ENCODE results near the gene OPHN1. TPM values are rescaled to one million over a fixed set of nuclear protein-coding genes. Genes with fewer than 3 reads are reported as not detected.
A peak's percentile ranks its signal among the peaks of the same experiment; 100 is the strongest.

The OPHN1 gene
- total RNA-seq, 1 donor from 2014 or later = 3.7 TPM

DNA sequence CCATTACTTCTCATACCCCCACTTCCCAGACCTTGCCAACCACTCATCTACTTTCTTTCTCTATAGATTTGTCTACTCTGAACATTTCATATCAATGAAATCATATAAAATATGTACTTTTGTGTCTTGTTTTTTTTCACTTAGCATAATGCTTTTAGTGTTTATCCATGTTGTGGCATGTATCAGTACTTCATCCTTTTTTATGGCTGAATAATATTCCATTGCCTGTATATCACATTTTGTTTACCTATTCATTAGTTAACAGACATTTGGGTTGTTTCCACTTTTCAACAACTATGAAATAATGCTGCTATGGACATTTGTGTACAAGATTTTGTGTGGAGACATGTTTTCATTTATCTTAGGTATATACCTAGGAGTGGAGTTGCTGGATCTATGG, 324.1 kb downstream of the OPHN1 start:
- TF ChIP-seq, protein P1, sequence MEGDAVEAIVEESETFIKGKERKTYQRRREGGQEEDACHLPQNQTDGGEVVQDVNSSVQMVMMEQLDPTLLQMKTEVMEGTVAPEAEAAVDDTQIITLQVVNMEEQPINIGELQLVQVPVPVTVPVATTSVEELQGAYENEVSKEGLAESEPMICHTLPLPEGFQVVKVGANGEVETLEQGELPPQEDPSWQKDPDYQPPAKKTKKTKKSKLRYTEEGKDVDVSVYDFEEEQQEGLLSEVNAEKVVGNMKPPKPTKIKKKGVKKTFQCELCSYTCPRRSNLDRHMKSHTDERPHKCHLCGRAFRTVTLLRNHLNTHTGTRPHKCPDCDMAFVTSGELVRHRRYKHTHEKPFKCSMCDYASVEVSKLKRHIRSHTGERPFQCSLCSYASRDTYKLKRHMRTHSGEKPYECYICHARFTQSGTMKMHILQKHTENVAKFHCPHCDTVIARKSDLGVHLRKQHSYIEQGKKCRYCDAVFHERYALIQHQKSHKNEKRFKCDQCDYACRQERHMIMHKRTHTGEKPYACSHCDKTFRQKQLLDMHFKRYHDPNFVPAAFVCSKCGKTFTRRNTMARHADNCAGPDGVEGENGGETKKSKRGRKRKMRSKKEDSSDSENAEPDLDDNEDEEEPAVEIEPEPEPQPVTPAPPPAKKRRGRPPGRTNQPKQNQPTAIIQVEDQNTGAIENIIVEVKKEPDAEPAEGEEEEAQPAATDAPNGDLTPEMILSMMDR (conservative IDR thresholded peaks at IDR 0.05; ENCODE audit: low read depth, low read length) = no peak
- DNase-seq (ENCODE audit: low read depth) = no peak
- H3K4me3 ChIP-seq (ENCODE audit: low read depth, low read length) = no peak overlapping the region

DNA sequence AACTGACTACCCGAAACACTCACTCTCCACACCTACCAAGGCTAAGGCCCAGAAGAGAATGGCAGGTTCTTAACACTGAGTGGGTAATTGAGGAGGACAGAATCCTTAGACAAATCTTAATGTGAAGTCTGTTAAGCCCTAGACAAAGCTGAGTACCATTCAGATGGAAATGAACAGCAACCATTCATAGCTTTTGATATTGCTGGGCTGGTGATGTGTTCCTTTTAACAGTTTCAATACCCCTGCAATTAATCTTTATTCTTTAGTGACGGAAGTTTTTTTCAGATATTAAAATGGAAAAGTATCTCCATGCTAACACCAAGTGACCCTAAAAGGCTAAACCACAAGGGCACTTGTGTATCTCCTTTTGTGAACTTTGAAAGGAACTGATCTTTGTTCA, 334.9 kb downstream of the OPHN1 start:
- TF ChIP-seq, protein P1 (conservative IDR thresholded peaks at IDR 0.05; ENCODE audit: low read depth, low read length) = no peak
- DNase-seq (ENCODE audit: low read depth) = no peak
- H3K4me3 ChIP-seq (ENCODE audit: low read depth, low read length) = no peak overlapping the region

DNA sequence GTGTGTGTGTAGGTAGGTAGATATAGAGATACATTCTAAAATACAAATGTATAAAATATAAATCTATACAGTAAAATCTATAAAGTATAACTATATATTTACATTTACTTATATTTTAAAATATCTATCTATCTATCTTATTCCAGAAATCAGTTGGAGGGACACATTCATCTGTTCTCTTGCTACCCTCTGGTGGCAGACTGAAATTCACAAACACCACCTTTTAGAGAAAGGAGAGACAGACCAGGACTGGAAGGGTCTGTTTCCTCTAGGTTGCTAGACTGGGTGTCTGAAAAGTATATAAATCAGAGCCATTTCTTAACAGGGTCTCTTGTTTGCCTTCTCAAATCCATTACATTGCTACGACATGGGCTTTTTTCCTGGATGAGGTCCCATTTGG, 343.0 kb downstream of the OPHN1 start:
- no peak overlapping the region for H3K4me3 ChIP-seq (ENCODE audit: low read depth, low read length)
- DNase-seq (ENCODE audit: low read depth) = no peak
- TF ChIP-seq, protein P1 (conservative IDR thresholded peaks at IDR 0.05; ENCODE audit: low read depth, low read length) = peak; percentile 40

DNA sequence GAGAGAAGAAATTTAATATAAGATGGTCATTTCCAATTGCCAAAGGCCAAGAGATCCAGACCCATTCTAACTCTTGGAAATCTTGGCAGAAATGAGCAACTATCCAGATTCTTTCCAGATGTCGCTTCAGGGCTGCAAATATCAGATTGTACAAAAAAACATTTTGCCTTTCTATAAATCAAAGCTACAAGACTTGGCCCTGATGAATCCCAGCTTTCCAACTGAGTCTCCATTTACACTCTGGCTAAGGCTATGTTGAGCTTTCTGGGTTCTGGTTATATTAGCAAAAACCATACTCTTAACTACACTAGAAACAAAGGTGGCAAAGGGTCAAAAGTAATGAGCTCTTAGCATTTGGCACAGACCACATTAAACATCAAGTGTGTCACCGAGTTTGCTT, 345.8 kb downstream of the OPHN1 start:
- TF ChIP-seq, protein P1 (conservative IDR thresholded peaks at IDR 0.05; ENCODE audit: low read depth, low read length) = no peak
- no peak for DNase-seq (ENCODE audit: low read depth)
- no peak overlapping the region for H3K4me3 ChIP-seq (ENCODE audit: low read depth, low read length)

DNA sequence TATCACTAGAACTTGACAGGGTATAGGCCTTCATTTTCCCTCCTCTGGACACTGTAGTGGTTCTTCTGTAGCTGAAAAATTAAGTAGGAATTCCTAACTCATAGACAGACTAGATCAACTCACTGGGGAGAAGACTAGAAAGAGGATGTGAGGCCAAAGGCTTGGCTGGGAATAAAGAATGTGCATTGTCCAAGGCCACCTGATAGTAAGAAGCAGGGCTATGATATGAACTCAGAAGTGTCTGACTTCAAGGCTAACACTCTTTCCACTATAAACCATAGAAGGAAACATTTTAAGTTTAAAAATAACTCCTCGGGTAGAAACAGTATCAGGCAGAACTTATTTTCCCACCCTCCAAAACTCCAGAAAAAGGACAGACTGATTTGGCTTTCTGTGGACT, 346.6 kb downstream of the OPHN1 start:
- H3K4me3 ChIP-seq (ENCODE audit: low read depth, low read length) = no peak overlapping the region
- TF ChIP-seq, protein P1 (conservative IDR thresholded peaks at IDR 0.05; ENCODE audit: low read depth, low read length) = no peak
- no peak for DNase-seq (ENCODE audit: low read depth)

DNA sequence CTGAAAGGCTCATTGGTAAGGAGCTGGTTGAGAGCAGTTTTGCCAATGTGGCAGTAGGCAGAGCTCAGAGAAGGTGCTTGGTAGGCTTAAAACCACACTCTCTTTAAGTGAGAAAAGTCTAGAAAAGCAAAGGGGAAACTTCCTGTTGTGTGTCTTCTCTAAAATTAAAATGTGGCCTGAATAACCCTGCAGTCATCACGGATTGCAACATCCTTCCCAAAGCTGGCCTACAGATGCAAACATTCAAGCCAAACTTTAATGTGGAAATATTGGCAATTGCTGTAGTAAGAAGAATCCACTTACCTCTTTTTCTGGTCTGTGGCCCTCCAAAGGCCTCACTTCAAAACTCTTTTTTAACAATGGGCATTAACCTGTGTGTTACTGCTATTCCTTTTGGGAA, 348.5 kb downstream of the OPHN1 start:
- H3K4me3 ChIP-seq (ENCODE audit: low read depth, low read length) = no peak overlapping the region
- TF ChIP-seq, protein P1 (conservative IDR thresholded peaks at IDR 0.05; ENCODE audit: low read depth, low read length) = no peak
- no peak for DNase-seq (ENCODE audit: low read depth)

DNA sequence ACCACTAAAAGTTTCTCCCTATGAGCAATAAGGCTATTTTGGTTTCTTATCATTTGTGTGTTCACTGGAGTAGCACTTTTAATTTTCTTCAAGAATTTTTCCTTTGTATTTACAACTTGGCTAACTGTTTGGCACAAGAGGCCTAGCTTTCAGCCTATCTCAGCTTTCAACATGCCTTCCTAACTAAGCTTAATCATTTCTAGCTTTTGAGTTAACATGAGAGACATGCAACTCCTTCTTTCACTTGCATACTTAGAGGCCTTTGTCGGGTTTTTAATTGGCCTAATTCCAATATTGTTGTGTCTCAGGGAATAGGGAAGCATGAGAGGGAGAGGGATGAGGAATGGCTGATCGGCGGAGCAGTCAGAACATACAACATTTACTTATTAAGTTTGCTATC, 349.8 kb downstream of the OPHN1 start:
- no peak overlapping the region for H3K4me3 ChIP-seq (ENCODE audit: low read depth, low read length)
- TF ChIP-seq, protein P1 (conservative IDR thresholded peaks at IDR 0.05; ENCODE audit: low read depth, low read length) = no peak
- peak; percentile 39 for DNase-seq (ENCODE audit: low read depth)

All from epithelial cell of proximal tubule (primary cell).